NCI-H1048 (cell line): ENCODE results near the gene ZNF730.
"Not testable (repeated sequence)": the region's sequence is repeated elsewhere in the genome, so short reads cannot be mapped to it uniquely, and the experiment has no call there.

Experiments used
- DNase-seq: peaks from one replicate; lab custom pipeline; 2025; lab: John Stamatoyannopoulos, UW

The ZNF730 gene

DNA sequence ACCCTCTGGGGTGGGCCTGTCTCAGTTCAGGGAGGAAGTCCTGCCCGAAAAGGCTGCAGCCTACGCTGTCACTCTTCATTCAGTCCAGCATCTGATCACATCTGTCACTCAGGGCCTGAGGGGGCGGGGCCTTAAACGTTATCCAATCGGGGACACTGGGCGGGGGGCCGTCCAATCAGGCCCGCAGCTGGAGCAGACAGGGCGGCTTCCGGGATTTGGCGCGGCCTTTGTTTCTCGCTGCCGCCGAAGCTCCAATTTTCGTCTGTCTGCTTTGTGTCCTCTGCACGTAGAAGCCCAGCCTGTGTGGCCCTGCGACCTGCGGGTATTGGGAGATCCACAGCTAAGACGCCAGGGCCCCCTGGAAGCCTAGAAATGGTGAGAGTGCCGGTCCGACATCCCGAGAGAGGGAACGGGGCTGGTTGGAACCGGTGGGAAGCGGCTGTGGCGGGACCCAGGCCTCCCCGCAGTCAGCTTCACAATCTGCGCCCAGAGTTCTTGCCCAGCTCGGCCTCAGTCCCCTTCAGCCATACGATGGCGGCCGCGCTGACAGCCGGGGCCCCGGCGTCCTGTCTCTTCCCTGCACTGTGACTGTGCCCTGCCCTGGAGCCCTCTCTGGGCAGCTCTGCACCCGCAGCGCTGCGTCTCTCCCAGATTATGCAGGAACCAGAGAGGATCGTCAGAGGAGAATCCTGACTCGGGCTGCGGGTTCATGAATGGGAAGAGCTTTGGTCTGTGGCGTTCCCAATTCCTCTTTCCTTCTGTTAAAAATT lies at the start of gene ZNF730:
TSS of gene ZNF730 (plus strand) at position 224 of the 770 bp plus-strand sequence. CDS start at position 373, 149 bp downstream.
- no peak for DNase-seq

DNA sequence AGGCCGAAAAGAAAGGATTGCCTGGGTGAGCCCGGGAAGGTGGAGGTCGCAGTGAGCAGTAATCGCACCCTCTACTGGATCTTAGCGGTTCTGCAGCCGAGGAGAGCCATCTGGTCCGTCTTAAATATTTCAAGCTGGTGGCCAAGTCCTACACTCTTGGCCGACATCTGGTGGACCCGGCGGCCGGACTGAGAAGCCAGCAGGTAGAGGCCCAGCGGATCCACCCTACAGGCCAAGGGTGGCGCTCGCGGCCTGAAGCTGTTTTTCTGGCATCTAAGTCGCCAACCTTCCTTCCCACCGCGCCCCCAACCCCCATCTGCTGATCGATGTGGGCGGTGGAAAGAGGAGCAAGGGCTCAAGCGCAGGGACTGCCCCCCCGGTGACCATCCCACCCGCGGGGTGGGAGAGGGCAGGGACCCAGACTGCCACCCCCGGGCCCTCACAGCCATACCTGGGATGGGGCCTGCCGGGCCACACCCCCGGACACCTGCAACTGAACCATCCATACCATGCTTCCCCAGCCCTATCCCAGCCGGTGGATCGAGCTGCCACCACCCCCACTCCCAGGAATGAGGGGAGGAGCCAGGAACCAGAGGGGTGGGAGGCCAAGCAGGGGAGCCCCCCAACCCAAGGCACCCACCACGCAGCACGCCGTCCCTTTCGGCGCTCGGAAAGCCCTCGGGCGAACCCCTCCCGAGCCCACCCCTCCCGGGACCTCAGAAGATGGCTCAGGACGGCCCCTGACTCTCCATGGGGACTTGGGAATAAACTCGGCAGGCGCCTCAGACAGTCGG lies 46.3 kb upstream of the ZNF730 start:
- DNase-seq: no peak

DNA sequence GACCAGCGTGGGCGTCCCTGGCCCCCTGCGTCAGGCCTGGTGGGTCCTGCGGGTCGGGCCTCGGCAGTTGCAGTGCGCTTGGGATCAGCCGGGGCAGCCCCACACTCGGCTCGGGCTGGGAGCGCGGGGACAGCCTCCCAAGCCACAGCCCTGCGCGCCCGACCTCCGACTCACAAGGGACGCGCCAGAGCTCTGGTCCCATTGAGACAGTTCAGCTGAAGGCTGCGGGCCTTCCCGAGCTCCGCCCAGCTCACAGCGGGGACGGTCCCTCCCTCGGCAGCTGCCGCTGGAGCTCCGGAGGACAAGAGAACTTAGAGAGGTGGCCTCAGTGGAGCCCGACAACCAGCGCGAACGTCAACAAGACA lies 45.7 kb upstream of the ZNF730 start:
- DNase-seq: no peak

DNA sequence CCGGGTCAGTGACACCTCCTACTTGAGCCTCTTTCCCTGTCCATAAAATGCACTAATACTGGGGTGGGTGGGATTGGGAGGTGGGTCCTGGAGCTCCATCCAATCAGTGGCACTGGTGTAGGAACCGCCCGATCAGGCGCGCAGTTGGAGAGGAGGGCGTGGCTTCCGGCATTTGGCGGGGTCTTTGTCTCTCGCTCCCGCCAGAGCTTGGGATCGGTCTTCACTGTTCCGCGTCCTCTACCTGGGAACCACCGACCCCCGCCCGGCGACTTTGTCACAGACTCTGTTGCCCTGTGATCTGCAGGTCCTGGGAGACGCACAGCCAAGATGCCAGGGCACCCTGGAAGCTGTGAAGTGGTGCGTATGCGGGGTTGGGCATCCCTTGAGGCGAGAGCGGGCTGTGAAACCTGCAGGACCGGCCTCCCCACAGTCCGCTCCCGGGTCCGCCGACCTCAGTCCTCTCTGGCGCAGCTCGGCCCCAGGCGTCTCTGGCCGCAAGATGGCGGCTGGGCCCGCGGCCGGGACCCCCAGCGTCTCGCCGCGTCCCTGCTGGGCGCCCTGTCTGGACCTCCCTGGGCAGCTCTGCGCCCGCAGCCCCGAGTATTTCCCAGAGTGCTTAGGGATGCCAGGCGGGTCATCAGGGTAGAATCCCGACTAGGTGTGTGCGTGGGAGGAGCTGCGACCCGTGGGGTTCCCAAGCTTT lies 41.6 kb upstream of the ZNF730 start:
- no peak for DNase-seq

DNA sequence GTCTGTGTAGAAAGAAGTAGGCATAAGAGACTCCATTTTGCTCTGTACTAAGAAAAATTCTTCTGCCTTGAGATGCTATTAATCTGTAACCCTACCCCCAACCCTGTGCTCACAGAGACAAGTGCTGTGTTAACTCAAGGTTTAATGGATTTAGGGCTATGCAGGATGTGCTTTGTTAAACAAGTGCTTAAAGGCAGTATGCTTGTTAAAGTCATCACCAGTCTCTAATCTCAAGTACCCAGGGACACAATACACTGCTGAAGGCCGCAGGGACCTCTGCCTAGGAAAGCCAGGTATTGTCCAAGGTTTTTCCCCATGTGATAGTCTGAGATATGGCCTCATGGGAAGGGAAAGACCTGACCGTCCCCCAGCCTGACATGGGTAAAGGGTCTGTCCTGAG lies 39.0 kb upstream of the ZNF730 start:
- not testable (repeated sequence) for DNase-seq

DNA sequence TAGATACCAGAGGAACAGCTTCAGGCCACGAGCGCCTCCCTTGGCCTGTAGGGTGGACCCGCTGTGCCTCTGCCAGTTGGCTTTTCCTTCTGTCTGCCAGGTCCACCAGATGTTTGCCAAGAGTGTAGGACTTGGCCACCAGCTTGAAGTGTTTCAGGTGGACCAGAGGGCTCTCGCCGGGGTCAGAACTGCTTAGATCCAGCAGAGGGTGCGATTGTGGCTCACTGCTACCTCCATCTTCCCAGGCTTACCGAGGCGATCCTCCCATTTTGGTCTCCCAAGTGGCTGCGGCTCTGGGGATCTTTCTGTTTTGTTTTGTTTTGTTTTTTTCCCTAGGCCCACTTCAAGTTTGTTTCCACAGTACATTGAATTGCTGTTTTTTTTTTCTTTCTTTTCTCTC lies 23.0 kb upstream of the ZNF730 start:
- no peak for DNase-seq

DNA sequence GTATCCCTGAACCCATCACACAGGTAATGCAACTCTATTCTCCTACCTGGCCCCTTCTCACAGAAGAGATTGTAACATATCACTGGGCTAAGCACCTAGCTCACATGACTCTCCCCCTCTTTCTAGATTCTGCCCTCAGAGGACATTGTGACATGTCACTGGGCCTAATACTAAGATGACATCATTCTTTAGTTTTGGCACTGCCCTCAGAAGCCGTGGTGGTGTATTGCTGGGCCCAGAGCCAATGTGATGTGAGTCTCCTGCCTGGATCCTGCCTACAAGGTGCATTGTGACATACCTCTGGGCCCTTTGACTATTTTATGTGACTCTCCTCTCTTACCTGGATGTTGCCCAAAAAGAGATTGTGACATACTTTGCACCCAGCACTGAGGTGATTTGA lies 21.4 kb upstream of the ZNF730 start:
- DNase-seq: no peak

DNA sequence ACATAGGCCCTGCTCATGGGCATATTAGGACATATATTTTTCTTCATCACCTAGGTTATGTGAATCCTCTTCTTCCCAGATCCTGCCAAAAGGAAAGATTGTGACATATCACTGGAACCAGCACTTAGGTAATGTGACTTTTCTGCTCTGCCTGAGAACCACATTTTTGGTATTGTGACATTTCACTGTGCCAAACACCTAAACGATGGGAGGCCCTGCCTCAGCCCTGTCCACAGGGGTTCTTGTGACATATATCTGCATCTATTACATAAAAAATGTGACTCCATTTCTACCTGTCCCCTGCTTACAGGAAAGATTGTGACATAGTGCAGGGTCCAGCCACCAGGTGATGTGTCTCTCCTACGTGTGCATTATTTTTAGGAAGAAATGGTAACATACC lies 18.5 kb upstream of the ZNF730 start:
- no peak for DNase-seq

DNA sequence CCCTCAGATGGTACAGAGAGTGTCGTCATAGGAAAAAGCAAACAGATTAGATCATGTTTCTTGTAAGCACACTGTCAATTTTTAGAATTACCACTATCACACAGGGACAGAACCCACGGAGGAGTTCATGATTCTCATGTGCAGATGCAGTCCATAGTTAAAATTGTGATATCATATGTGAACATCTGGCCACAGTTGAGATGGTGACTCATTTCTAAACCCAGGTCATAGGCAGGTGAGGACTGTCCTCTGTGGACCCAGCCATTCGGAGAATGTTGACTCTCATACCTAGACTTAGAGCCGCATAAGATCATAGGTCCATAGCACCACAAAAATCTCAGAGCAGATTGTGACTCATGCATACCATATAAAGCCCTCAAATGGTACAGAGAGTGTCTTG lies 17.8 kb upstream of the ZNF730 start:
- no peak for DNase-seq

DNA sequence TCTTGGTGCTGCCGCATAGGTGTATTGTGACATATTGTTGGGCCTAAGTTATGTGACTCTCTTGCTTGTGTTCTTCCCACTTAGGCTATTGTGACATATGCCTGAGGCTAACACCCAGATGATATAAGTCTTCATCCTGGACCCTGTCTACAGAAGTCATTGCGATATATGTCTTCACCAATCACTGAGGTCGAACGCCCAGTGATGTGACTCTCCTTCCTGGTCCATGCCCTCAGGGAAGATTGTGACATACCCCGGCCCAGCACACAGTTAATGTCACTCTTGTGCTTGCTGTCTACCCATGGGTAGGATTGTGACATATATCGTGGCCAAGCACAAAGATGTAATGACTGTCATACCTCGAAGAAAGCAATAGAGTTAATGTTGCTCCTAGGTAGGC lies 16.9 kb upstream of the ZNF730 start:
- DNase-seq: no peak

DNA sequence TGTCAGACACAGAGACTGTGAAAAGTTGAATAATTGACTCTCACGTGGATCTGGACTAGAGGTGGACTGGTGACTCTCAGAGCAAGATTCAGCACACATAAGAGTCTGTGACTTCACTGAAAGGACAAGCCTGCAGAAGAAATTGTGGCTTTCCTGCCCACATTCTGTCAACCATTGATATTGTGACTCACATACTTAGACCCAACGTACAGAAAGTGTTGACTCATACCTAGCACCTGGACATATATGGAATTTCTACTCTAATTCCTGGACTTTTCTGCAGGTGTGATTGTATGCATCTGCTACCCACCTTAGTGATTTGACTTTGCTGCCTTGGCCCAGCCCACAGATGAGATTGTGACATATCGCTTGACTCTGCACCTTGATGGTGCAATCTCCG lies 15.6 kb upstream of the ZNF730 start:
- no peak for DNase-seq

DNA sequence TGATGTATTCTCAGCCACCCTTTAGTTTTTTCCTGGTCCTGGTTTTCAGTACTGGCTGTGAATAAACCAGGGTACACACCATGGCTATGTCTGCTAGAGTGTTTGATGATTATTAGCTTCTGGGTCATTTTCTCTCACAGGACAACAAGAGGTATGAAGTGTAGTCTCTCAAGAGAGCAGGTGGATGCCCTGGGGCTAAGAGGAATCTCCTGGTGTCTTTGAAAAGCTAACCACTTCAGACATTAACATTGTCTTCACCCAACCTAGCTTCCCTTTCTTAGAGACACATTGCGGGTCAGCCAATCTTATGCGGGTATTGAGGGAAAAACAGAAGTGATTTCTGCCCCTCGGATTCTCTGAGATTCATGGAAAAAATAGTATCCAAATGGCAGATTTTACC lies 1.6 kb downstream of the ZNF730 start:
- no peak for DNase-seq

DNA sequence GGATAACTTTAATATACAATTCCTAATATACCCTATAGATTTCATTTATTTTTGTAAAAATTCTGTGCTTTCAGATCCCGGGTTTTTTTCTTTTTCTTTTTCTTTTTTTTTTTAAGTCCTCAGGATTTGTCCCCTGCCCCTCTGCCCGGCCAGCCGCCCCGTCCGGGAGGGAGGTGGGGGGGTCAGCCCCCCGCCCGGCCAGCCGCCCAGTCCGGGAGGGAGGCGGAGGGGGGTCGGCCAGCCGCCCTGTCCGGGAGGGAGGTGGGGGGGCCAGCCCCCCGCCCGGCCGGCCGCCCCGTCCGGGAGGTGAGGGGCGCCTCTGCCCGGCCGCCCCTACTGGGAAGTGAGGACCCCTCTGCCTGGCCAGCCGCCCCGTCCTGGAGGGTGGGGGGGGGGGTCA lies 17.4 kb downstream of the ZNF730 start:
- DNase-seq: not testable (repeated sequence)

DNA sequence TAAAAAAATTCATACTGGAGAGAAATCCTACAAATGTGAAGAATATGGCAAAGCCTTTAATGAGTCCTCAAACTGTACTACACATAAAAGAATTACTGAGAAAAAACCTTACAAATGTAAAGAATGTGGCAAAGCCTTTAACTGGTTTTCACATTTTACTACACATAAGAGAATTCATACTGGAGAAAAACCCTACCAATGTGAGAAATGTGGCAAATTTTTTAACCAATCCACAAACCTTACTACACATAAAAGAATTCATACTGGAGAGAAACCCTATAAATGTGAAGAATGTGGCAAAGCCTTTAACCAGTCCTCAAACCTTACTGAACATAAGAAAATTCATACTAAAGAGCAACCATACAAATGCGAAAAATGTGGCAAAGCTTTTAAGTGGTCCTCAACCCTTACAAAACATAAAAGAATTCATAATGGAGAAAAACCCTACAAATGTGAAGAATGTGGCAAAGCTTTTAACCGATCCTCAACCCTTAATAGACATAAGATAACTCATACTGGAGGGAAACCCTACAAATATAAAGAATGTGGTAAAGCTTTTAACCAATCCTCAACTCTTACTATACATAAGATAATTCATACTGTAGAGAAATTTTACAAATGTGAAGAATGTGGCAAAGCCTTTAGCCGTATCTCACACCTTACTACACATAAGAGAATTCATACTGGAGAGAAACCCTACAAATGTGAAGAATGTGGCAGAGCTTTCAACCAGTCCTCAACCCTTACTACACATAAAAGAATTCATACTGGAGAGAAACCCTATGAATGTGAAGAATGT lies 29.0 kb downstream of the ZNF730 start:
- no peak for DNase-seq

DNA sequence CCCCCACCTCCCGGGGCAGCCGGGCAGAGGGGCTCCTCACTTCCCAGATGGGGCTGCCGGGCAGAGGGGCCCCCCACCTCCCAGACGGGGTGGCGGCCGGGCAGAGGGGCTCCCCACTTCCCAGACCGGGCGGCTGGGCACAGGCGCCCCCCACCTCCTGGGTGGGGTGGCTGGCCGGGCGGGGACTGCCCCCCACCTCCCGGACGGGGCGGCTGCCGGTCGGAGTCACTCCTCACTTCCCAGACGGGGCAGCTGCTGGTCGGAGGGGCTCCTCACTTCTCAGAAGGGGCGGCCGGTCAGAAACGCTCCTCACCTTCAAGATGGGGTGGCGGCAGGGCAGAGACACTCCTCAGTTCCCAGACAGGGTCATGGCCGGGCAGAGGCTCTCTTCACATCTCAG lies 43.9 kb downstream of the ZNF730 start:
- no peak for DNase-seq

DNA sequence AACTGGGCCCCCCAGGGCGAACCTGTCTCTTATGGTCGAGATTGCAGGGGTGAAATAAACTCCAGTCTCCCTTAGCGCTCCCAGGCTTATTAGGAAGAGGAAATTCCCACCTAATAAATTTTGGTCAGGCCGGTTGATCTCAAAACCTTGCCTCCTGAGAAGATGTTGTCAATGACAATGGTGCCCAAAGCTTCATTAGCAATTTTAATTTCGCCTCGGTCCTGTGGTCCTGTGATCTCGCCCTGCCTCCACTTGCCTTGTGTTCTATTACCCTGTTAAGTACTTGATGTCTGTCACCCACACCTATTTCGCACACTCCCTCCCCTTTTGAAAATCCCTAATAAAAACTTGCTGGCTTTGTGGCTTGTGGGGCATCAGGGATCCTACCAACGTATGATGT lies 51.5 kb downstream of the ZNF730 start:
- not testable (repeated sequence) for DNase-seq

DNA sequence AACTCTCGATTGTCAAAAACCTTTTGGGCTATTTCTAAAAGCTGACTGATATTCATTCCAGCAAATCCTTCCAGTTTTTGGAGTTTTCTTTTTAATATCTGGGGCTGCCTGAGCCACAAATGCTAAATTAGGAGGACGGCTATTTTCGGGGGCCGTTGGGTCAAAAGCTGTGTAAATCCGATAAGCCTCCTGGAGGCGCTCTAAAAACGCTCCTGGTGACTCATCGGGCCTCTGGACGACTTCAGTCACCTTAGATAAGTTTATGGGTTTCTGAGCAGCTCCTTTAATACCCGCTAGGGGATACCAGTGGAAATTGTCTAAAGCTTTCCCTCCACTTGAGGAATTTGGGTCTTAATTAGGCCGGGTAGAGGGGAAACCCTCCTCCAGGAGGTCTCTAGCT lies 66.4 kb downstream of the ZNF730 start:
- DNase-seq: no peak

DNA sequence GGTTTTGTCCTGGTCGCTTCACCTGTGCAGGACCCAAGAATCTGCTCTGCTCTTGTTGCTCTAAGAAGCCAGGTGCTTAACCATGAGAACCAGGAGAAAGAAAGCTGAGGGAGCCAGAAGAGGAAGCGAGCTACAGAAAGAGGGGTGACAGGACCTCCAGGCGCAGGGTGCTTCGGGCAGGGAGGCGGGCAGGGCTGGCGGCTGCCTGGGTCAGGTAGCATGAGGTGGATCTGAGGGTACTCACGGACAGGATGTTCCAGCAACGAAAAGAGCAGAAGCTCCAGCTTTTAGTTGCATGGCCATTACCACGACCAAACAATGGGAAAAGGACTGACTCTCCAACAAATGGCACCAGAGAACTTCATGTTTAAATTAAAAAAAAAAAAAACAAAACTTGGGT lies 73.5 kb downstream of the ZNF730 start:
- no peak for DNase-seq
